ENCODE results near the gene ERF.

The ERF gene

DNA sequence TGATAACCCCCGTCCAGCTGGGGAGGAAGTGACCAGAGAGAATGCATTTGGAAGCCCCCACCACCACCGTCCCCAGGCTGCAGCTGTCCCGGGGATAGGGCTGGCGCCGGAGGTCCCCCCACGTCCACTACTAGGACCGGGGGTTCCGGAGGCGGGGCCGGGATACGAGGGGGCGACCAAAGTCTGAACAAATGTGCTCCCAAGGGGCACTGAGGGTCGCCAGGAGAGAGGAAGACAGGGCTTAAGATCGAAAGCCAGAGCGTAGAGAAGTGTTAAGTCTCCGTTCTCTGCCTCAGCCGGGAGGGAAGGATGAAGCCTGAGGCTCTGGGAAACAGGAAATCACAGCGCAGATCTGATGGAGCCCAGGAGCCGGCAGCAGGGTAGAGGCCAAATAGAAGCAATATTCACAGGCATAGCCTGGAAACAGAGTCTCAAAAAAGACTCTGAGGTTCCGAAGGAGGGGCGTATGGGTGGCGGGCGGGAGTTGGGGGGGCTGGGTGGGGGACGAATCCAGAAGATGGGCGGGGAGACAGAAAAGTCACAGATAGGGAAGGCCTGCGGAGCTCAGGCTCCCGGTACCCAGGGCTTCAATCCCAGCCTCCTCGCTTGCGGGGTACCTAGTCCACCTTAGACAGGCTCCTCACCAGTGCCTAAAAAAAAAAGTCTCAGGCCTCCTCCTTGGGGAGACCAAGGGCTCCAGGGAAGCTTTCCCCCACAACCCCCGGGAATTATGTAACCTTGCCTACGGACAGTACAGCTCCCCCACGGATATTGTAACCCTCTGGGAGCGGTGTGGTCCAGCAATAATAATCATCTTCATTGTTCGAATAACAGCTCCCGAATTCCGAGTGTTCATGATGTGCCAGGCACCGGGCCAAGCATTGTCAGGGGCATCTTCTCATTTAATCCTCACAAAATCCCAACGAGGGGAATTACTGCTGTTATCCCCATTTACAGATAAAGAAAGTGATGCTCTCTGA is 1.1 kb upstream of the ERF start:
- peak in 42 of 56 donors; percentile 23 to 81 (median 53) for DNase-seq

DNA sequence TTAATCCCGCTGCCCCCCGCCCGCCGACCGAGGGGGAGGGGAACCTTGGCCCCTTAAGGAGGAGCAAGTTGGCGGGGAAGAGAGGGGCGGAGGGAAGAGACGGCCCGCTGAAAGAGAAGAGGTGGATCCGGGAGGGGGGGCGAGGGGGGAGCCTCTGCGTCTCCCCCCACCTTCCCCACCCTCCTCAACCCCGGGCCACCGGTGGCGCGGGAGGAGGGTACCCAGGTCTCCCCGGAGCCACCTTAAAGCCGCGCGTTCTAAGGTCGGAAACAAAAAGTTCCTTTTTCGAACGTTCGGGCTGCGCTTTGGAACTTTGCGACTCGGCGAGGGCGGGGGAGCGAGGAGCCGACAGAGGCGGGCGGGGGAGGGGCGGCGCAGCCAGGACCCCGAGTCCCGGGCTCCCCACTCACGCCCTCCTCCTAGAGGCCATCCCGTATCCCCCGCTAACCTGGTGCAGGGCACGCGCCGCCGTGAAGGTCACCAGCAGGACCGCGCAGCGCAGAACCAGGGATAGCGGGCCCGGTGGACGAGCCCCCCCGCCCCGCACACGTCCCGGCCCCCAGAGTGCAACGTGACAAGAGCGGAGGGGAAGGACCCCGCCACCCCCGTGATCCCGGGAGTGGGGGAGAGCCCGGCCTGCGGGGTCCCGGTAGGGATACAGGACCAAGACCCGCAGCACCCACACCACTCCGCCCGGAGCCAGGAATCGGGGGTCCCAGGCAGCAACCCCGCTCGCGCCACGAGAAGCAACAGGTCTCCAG is 659 bp downstream of the ERF start:
- DNase-seq, result peak in 51 of 56 donors; percentile 25 to 86 (median 74)

GRCh38 chr19:42253245-42254088 is 1.5 kb downstream of the ERF start:
- DNase-seq, result peak in 42 of 56 donors; percentile 11 to 77 (median 56)

GRCh38 chr19:42252365-42253244 is 2.3 kb downstream of the ERF start:
- peak in 55 of 56 donors; percentile 52 to 95 (median 84) for DNase-seq

- DNase-seq, result no peak
Observed at GRCh38 chr19:42251572-42252358, 3.2 kb downstream of the ERF start.

- DNase-seq, result peak in 42 of 56 donors; percentile 13 to 75 (median 52)
Observed at GRCh38 chr19:42250666-42251531, 4.0 kb downstream of the ERF start.

DNA sequence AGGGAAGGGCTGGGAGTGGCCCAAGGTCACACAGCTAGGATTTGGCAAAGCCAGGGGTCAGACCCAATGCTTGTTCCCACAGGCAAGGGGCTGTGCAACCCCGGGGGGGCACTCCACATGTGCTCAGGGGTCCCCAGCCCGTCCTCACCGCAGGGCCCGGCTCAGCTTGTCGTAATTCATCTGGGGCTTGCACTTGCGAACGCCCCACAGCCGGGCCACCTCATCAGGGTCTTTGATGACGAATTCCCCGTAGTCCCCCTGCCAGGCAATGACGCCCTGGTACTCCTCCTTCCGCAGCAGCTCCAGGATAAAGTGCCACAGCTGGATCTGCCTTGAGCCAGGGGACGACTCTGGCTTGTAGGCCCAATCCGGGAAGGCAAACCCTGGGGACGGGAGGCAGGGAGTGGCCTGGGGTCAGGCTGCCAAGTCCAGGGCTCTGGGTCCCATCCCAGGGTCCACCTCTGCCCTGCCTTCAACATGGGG is 4.7 kb downstream of the ERF start:
- peak in 4 of 56 donors; percentile 17 to 56 (median 29) for DNase-seq

GRCh38 chr19:42249769-42250168 is 5.2 kb downstream of the ERF start:
- DNase-seq, result no peak

- peak in 1 of 56 donors; percentile 28 for DNase-seq
Observed at GRCh38 chr19:42249149-42249750, 5.7 kb downstream of the ERF start.

GRCh38 chr19:42248270-42249148 is 6.4 kb downstream of the ERF start:
- DNase-seq, result no peak

GRCh38 chr19:42247640-42248199 is 7.2 kb downstream of the ERF start:
- no peak for DNase-seq

- DNase-seq, result no peak
Observed at GRCh38 chr19:42246922-42247639, 7.8 kb downstream of the ERF start.

DNA sequence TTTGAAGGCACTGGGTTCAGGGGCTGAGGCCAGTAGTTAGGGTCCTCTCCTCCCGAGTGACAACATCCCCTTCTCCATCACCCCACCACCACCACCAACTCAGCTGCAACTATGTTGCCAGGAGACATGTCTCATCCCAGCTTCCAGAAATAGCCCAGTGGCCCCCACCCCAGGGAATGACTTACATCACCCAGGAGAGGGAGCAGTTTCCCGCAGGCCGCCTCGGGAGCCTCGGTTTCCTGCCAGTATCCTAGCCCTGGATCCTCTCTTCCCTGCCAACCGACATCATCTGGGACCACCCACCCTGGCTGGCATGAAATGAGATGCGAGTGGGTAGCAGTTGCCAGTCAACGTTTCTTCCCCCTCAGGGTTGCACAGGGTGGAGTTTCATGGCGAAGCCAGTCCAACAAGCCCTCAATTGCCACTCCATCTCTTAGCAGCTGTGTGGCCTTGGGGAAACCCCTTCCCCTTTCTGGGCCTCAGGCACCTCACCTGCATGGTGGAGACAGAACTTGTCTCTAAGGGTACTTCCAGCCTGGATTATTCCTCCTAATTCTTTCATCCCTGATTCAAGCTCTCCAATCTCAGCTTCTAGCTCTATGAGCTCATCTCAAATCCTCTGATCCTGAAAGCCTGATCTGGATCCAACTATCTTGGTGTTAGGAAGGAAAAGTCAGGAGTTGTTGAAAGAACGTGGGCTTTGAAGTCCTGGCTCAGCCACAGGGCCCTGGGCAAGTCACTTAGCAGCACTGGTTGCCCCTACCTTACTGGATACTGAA is 8.6 kb downstream of the ERF start:
- peak; percentile 12 to 94 (median 80) for DNase-seq

- DNase-seq, result no peak
Observed at GRCh38 chr19:42245231-42245630, 9.7 kb downstream of the ERF start.

Measured in nucleus accumbens (tissue), 56 donors.